Measurements from ENCODE around the gene ABHD4.

- TF ChIP-seq CTCF (IDR thresholded peaks at IDR 0.05; ENCODE audit: low read length) (no peak), EZH2 (optimal IDR thresholded peaks at IDR 0.05; ENCODE audit: low read depth, low read length) (no peak), EZH2phosphoT487 (IDR thresholded peaks at IDR 0.05; ENCODE audit: low read length) (no peak)
Measured at GRCh38 chr14:22593189-22593588, 4.9 kb upstream of the ABHD4 start.

All from MM.1S (cell line).